DOHH2 (cell line): Measurements from ENCODE around the gene KIAA0513.
"Not testable (repeated sequence)": the region's sequence is repeated elsewhere in the genome, so short reads cannot be mapped to it uniquely, and the experiment has no call there.

ENCODE experiments used
- H3F3A ChIP-seq: fragments of 200-600 bp; sonication (generic), shearing (Covaris generic); 2 replicates; pipeline ENCODE4 v1.6.0; 2016; ENCODE audit warnings: antibody characterized with exemption, mild to moderate bottlenecking; ENCODE audit not compliant: control insufficient read depth, insufficient read depth
- H3K27ac ChIP-seq: fragments of 200-600 bp; sonication (generic); 2 replicates; pipeline ENCODE4 v1.5.1; 2014; ENCODE audit warnings: low read depth, mild to moderate bottlenecking, low read length, moderate library complexity
- H3K27me3 ChIP-seq: fragments of 200-600 bp; sonication (generic); 2 replicates; pipeline ENCODE4 v1.6.1; 2014; ENCODE audit warnings: mild to moderate bottlenecking, low read length, mixed read lengths; ENCODE audit not compliant: control insufficient read depth
- H3K36me3 ChIP-seq: fragments of 200-600 bp; sonication (generic); 2 replicates; pipeline ENCODE4 v1.6.1; 2014; ENCODE audit warnings: mild to moderate bottlenecking, low read length, moderate library complexity, mixed read lengths; ENCODE audit not compliant: control insufficient read depth
- H3K4me1 ChIP-seq: fragments of 200-600 bp; sonication (generic); 2 replicates; pipeline ENCODE4 v1.6.1; 2014; ENCODE audit warnings: mild to moderate bottlenecking, low read length, mixed read lengths; ENCODE audit not compliant: control insufficient read depth
- H3K4me2 ChIP-seq: fragments of 200-600 bp; sonication (generic); 2 replicates; pipeline ENCODE4 v1.6.0; 2014; ENCODE audit warnings: mild to moderate bottlenecking, low read length, moderate library complexity
- H3K4me3 ChIP-seq: fragments of 200-600 bp; sonication (generic); 2 replicates; pipeline ENCODE4 v1.5.1; 2014; ENCODE audit warnings: mild to moderate bottlenecking, low read length, mixed read lengths
- H3K79me2 ChIP-seq: fragments of 200-600 bp; sonication (generic); 2 replicates; pipeline ENCODE4 v1.6.1; 2014; ENCODE audit warnings: mild to moderate bottlenecking, low read length, mixed read lengths; ENCODE audit not compliant: control insufficient read depth
- H3K9me2 ChIP-seq: fragments of 200-600 bp; sonication (generic); replicated peaks from 2 replicates; pipeline ENCODE4 v1.6.1; 2014; ENCODE audit warnings: mild to moderate bottlenecking, low read length, mixed read lengths; ENCODE audit not compliant: control insufficient read depth
- H3K9me3 ChIP-seq: fragments of 200-600 bp; sonication (generic); 2 replicates; pipeline ENCODE4 v1.6.1; 2014; ENCODE audit warnings: antibody characterized with exemption, low read length, mixed read lengths; ENCODE audit not compliant: control insufficient read depth, insufficient read depth
- H4K20me1 ChIP-seq: fragments of 200-600 bp; sonication (generic); 2 replicates; pipeline ENCODE4 v1.6.0; 2014; ENCODE audit warnings: low read depth, mild to moderate bottlenecking, antibody characterized with exemption, low read length, moderate library complexity; ENCODE audit not compliant: control insufficient read depth, insufficient read depth
- CTCF ChIP-seq: fragments of 200-600 bp; sonication (generic); IDR thresholded peaks from one replicate; pipeline ENCODE4 v1.5.1; 2014; ENCODE audit warnings: antibody characterized with exemption, mild to moderate bottlenecking, low read depth, low read length; ENCODE audit not compliant: poor library complexity, severe bottlenecking
- EZH2phosphoT487 ChIP-seq: fragments of 200-600 bp; sonication (generic); IDR thresholded peaks from 2 replicates; pipeline ENCODE4 v1.6.1; 2017; ENCODE audit warnings: borderline replicate concordance, mild to moderate bottlenecking, antibody characterized with exemption, low read length, moderate library complexity, mixed read lengths

KIAA0513 gene

DNA sequence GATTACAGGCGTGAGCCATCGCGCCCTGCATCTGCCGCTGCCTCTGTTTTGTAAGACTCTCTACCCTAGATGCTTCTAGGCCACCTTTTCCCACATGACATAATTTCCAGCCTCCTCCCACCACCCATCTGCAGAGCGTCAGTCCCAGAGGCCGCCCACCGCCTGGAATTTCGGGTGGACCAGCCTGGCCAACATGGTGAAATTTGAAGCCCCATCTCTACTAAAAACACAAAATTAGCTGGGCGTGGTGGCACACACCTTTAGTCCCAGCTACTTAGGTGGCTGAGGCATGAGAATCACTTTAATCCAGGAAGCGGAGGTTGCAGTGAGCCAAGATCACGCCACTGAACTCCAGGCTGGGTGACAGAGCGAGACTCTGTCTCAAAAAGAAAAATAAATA is 89.8 kb downstream of the KIAA0513 start:
- Histone ChIP-seq H3K79me2 (no peaks in the 10 kb centered on the region), H3K36me3 (no peaks in the 10 kb centered on the region), H3K4me1 (peaks cover 4% of the 10 kb centered on the region), H3K9me3 (no peaks in the 10 kb centered on the region), H3K27ac (no peak overlapping the region), H3K27me3 (no peaks in the 10 kb centered on the region), H3F3A (no peaks in the 10 kb centered on the region), H3K9me2 (no peaks in the 10 kb centered on the region), H3K4me3 (no peak overlapping the region), H3K4me2 (no peak overlapping the region), H4K20me1 (no peaks in the 10 kb centered on the region)
- TF ChIP-seq CTCF (no peak), EZH2phosphoT487 (no peak)

GRCh38 chr16:85120006-85120340 is 92.4 kb downstream of the KIAA0513 start:
- Histone ChIP-seq H3K4me3 (no peak overlapping the region), H3F3A (no peaks in the 10 kb centered on the region)
- TF ChIP-seq CTCF (no peak), EZH2phosphoT487 (no peak)

DNA sequence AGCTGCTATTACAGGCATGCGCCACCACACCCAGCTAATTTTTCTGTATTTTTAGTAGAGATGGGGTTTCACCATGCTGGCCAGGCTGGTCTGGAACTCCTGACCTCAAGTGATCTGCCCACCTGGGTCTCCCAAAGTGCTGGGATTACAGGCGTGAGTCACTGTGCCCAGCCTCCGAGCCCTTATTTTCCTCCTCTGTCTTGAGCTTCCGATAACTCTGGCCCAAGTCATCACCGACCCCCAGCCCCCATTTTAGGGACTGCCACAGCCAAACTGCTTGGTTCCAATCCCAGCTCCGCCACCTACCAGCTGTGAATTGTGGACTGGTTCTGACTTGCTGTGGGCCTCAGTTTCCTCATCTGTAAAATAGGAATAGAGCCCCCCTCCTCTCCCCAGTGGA is 95.8 kb downstream of the KIAA0513 start:
- H3K9me2 ChIP-seq, H3K9me3 ChIP-seq, H4K20me1 ChIP-seq, H3K27me3 ChIP-seq, H3F3A ChIP-seq, H3K79me2 ChIP-seq, H3K4me3 ChIP-seq, H3K27ac ChIP-seq, H3K36me3 ChIP-seq, H3K4me2 ChIP-seq, H3K4me1 ChIP-seq: not testable (repeated sequence)

More at GRCh38 chr16:85120006-85120340, 92.4 kb downstream of the KIAA0513 start:
- H3K79me2 ChIP-seq = no peaks in the 10 kb centered on the region
- H3K9me3 ChIP-seq = no peaks in the 10 kb centered on the region
- H3K27ac ChIP-seq = no peak overlapping the region
- no peaks in the 10 kb centered on the region for H3K36me3 ChIP-seq
- H3K9me2 ChIP-seq = no peaks in the 10 kb centered on the region
- no peak overlapping the region for H3K4me2 ChIP-seq
- no peaks in the 10 kb centered on the region for H4K20me1 ChIP-seq
- H3K27me3 ChIP-seq = no peaks in the 10 kb centered on the region
- peaks cover 3% of the 10 kb centered on the region for H3K4me1 ChIP-seq

DNA sequence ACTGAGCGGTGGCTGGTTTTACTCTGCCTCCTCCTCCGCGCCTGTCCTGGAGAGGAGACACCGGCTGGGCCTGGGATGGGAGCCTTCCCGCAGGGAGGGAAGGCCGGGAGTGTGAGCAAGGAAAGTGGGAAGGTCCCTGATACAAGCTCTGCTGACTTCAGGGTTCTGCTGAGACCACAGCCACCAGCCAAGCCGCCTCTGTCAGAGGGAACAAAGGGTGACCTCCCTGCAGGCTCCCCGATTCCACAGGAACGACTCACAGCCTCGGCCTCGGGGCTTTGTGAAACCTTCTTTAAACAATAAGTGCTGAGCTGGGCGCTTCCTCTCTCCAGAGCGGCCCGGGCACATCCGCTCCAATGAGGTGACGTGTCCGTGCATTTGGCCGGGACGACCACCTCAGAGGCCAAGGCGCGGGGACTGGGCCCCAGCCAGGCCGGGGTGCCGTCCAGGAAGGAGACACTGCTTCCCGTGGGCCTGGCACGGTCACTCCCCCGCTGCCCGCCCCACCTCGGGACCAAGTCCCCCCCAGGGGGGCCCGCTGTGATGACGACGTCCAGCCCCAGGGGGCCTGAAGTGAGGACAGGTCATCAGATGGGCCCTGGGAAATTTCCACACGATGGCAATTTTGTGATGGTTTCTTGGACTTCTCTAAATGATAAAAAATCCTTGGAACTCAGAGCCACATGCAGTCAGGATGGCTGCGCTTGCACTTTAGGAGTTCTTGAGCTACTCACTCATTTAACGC is 96.5 kb downstream of the KIAA0513 start:
- H3K27me3 ChIP-seq = no peaks in the 10 kb centered on the region
- no peaks in the 10 kb centered on the region for H3K9me3 ChIP-seq
- no peaks in the 10 kb centered on the region for H3K4me1 ChIP-seq
- H3K4me3 ChIP-seq = no peak overlapping the region
- no peaks in the 10 kb centered on the region for H3K79me2 ChIP-seq
- TF ChIP-seq CTCF (no peak), EZH2phosphoT487 (no peak)
- no peaks in the 10 kb centered on the region for H3K9me2 ChIP-seq
- H3K36me3 ChIP-seq = no peaks in the 10 kb centered on the region
- no peak overlapping the region for H3K27ac ChIP-seq
- no peaks in the 10 kb centered on the region for H4K20me1 ChIP-seq
- no peak overlapping the region for H3K4me2 ChIP-seq
- no peaks in the 10 kb centered on the region for H3F3A ChIP-seq
